ENCODE measurements around the gene CYP46A1. TPM values are rescaled to one million over a fixed set of nuclear protein-coding genes. Genes with fewer than 3 reads are reported as not detected.
A peak's percentile ranks its signal among the peaks of the same experiment; 100 is the strongest.

CYP46A1 gene
- total and polyA plus RNA-seq, 4 donors, result 0.33 to 2.5 (median 1.4) TPM

DNA sequence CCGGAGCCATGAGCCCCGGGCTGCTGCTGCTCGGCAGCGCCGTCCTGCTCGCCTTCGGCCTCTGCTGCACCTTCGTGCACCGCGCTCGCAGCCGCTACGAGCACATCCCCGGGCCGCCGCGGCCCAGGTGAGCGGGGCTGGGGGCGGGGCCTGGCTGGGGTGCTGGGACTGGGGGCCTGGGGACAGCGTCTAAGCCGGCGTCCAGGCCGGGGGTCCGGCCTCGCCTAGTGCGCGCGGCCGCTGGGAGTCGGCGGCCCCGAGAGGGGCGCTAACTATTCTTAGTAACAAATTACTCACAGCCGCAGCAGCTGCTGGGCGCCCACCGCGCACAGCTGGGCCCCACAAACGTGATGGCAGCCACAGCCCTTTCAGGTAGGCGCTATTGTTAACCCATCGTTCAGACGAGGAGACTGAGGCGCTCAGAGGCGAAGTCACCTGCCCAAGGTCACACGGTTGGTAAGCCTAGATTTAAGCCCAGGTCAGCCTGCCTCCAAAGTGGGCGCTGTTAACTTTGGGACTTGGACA is 374 bp downstream of the CYP46A1 start:
- ATAC-seq (ENCODE audit: insufficient read depth, low FRiP score) (no peak), DNase-seq (peak in 2 of 3 donors; percentile 36 to 39)
- Histone ChIP-seq H3K9ac (ENCODE audit: insufficient read depth in 1 of 2, low read length in 2 of 2) (peak overlapping the region in 1 of 2 donors; percentile 55), H3K27ac (ENCODE audit: low read depth in 1 of 2, low read length in 1 of 2) (peak overlapping the region in 1 of 2 donors; percentile 63), H3K9me3 (ENCODE audit: control insufficient read depth in 4 of 4, insufficient read depth in 3 of 4, low read length in 3 of 4) (no peaks in the 10 kb centered on the region), H3K36me3 (ENCODE audit: control insufficient read depth in 4 of 4, insufficient read depth in 4 of 4, low read length in 4 of 4) (no peaks in the 10 kb centered on the region), H3K27me3 (ENCODE audit: control insufficient read depth in 3 of 3, insufficient read depth in 3 of 3, low read length in 2 of 3) (no peaks in the 10 kb centered on the region), H3K4me3 (peak overlapping the region; percentile 52), H3K4me1 (ENCODE audit: control insufficient read depth in 5 of 5, insufficient read depth in 5 of 5, low read length in 5 of 5) (peaks cover 0 to 9% (median 8%) of the 10 kb centered on the region in 5 donors)
- TF ChIP-seq, protein P1, sequence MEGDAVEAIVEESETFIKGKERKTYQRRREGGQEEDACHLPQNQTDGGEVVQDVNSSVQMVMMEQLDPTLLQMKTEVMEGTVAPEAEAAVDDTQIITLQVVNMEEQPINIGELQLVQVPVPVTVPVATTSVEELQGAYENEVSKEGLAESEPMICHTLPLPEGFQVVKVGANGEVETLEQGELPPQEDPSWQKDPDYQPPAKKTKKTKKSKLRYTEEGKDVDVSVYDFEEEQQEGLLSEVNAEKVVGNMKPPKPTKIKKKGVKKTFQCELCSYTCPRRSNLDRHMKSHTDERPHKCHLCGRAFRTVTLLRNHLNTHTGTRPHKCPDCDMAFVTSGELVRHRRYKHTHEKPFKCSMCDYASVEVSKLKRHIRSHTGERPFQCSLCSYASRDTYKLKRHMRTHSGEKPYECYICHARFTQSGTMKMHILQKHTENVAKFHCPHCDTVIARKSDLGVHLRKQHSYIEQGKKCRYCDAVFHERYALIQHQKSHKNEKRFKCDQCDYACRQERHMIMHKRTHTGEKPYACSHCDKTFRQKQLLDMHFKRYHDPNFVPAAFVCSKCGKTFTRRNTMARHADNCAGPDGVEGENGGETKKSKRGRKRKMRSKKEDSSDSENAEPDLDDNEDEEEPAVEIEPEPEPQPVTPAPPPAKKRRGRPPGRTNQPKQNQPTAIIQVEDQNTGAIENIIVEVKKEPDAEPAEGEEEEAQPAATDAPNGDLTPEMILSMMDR (IDR thresholded peaks at IDR 0.05; ENCODE audit: control extremely low read depth, extremely low read depth), result no peak
- WGBS, 2 donors, result 6 to 7% methylated on average over 33 to 45 of the region's 45 CpGs

DNA sequence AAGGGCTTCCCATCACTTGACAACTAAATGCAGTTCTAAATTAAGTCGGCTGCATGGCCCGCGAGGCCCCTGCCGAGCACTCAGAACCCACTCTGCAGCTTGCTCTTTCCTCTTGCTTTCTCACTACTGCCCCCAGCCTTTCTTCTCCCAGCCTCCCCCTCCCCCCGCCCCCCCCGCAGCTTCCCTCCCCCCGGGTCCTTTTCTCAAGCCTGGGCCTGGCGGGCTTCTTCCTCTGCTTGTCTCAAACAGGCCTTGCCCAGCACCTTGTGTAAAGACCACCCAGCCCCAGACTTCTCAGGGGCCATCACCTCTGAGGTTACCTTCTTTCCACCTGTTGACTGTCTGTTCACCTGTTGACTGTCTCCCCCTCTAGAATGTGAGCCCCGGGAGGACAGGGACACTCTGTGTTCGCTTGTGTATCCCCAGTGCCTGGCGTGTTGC is 1.1 kb downstream of the CYP46A1 start:
- no peak for DNase-seq
- no peaks in the 10 kb centered on the region for H3K27me3 ChIP-seq (ENCODE audit: control insufficient read depth in 3 of 3, insufficient read depth in 3 of 3, low read length in 2 of 3)
- TF ChIP-seq, protein P1 (IDR thresholded peaks at IDR 0.05; ENCODE audit: control extremely low read depth, extremely low read depth), result no peak
- peaks cover 0 to 9% (median 8%) of the 10 kb centered on the region in 5 donors for H3K4me1 ChIP-seq (ENCODE audit: control insufficient read depth in 5 of 5, insufficient read depth in 5 of 5, low read length in 5 of 5)
- H3K36me3 ChIP-seq (ENCODE audit: control insufficient read depth in 4 of 4, insufficient read depth in 4 of 4, low read length in 4 of 4), result no peaks in the 10 kb centered on the region
- H3K9me3 ChIP-seq (ENCODE audit: control insufficient read depth in 4 of 4, insufficient read depth in 3 of 4, low read length in 3 of 4), result no peaks in the 10 kb centered on the region
- no peak overlapping the region for H3K4me3 ChIP-seq
- ATAC-seq (ENCODE audit: insufficient read depth, low FRiP score), result no peak
- no peak overlapping the region for H3K9ac ChIP-seq (ENCODE audit: insufficient read depth in 1 of 2, low read length in 2 of 2)
- WGBS, 2 donors, result 43 to 66% methylated on average over 10 to 11 of the region's 11 CpGs
- no peak overlapping the region for H3K27ac ChIP-seq (ENCODE audit: low read depth in 1 of 2, low read length in 1 of 2)

GRCh38 chr14:99685596-99685995 is 1.5 kb downstream of the CYP46A1 start:
- Histone ChIP-seq H3K27ac (ENCODE audit: low read depth in 1 of 2, low read length in 1 of 2) (no peak overlapping the region), H3K9me3 (ENCODE audit: control insufficient read depth in 4 of 4, insufficient read depth in 3 of 4, low read length in 3 of 4) (no peaks in the 10 kb centered on the region), H3K36me3 (ENCODE audit: control insufficient read depth in 4 of 4, insufficient read depth in 4 of 4, low read length in 4 of 4) (no peaks in the 10 kb centered on the region), H3K27me3 (ENCODE audit: control insufficient read depth in 3 of 3, insufficient read depth in 3 of 3, low read length in 2 of 3) (no peaks in the 10 kb centered on the region), H3K4me1 (ENCODE audit: control insufficient read depth in 5 of 5, insufficient read depth in 5 of 5, low read length in 5 of 5) (peaks cover 0 to 9% (median 8%) of the 10 kb centered on the region in 5 donors), H3K4me3 (no peak overlapping the region), H3K9ac (ENCODE audit: insufficient read depth in 1 of 2, low read length in 2 of 2) (no peak overlapping the region)
- ATAC-seq (ENCODE audit: insufficient read depth, low FRiP score) (no peak), DNase-seq (no peak)
- TF ChIP-seq, protein P1 (IDR thresholded peaks at IDR 0.05; ENCODE audit: control extremely low read depth, extremely low read depth), result no peak
- 68 to 80% methylated on average over 1 of the region's 1 CpG for WGBS, 2 donors

Data from lung (tissue), 12 donors.